ENCODE measurements around the gene EPAS1.

DNA sequence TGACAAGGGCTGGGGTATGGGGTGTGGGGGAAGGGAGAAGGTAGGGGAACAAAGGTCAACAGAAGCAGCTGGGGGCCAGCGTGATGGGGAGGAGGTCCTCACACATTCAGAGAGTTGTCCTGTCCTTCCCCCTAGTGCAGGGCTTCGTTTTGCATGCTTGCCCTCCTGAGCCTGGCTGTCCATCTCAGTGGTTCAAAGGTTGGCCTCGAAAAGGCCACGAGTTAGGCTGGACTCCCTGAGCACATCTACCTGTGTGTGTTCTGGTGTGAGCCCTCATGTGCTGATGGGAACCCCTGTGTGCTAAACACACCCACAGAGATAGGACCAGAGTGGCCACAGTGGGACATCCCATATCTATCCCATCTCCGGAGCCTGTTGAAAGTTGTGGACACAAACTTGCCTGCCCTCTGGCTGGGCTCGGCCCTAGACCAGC is 51.9 kb downstream of the EPAS1 start:
- no peak for TF ChIP-seq POLR2A (IDR thresholded peaks at IDR 0.05; ENCODE audit: low read length)
- TF ChIP-seq GATA1 (IDR thresholded peaks at IDR 0.05; ENCODE audit: low read depth, low read length) = no peak

All from erythroblast (primary cell).